ENCODE measurements around the gene KYNU.

Gene KYNU

DNA sequence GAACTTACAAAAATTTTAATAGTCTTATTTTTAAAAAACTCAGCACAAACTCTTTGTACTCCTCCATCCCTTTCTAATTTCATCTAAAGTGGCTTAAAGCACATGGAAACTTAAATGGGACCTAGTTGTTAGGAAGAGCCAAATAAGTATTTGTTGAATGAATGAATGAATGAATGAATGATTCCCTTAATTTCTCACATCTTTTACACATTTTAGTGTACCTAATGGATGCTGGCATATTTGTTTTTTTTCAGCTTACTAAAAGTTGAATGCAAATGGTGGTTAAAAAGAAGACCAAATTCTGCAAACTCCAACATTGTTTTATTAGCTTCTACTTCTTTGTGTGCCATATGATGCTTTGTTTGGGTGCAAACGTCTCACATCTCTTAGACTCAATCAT lies 89.6 kb downstream of the KYNU start:
- DNase-seq = no peak

DNA sequence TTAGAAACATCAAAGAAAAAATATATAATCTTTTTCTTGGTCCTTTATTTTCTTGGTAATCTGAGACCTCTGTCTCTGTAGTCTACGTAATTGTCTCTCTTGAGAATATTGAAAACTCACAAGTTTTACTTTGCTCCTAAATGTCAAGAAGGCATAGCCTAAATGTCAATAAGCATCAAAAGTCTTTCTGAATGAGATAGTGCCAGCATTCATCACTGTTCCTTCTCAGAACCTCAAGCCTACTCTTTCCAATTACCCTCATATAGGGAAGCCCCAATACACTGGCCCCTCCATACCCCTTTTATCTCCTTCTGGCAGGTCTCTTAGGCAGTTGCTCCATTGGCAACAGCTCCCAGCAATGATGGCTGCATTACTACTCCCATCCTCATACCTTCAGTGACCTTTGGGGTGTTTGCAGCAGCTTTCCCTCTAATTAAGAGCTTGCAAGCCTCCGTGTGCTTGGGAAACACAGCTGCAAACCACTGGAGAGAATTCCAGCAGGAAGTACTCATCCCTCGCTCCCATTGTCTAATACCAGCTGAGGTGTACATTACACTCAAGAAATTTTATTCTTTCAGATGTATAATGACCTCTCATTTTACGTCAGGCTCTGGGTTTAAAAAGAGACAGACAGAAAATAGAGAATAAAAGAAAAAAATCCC lies 95.8 kb downstream of the KYNU start:
- no peak for DNase-seq

- no peak for DNase-seq
These were observed 96.4 kb downstream of the KYNU start for GRCh38 chr2:142973822-142974207.

DNA sequence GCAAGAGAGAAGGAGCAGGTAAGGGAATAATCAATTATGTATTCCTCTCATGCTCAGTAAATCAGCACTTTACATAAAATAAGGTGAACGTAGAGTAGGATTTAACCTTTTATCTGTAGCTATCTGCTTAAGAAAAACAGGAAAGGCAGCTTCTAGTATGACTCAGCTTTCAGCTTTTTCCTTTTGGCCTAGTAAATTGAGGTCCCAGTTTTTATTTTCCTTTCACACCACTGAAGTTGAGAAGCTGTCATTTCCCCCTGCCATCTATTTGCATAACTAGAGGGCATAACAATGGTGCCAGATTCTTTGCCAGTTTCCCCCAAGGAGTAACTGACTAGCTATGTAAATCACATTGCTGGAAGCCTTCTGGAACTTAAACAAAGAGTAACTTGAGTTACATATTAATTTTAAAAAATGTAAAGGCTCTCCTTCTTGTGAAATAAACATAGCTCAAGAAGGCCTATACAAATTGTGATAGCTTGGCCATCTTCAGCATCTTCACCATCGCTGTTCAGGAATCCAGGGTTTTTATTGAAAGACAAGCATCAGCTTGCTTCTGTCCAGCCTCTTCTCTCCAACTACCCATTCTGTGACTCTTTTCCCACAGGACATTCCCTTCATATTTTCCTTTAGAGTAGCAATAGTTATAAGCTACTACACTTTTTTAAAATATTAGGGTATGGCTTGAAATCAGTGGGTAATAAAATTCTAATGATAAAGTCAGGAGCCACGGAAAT lies 97.0 kb downstream of the KYNU start:
- no peak for DNase-seq

DNA sequence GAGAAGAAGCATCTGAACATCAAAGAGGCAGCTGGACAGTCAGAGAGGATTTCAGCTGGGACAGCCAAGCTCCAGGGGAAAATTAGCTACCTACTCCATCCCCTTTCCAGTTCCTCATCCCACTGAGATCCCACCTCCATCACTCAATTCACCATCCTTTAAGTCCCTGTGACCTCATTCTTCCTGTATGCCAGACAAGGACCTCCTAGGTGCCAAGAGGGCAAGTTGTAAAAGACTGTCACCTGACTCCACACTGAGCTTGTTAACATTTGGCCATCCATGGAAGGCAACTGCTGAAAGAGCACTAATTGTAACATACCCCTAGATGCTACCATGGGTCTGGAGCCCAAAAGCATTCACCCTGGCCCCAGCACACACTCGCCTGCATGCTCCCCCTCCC lies 97.8 kb downstream of the KYNU start:
- no peak for DNase-seq

DNA sequence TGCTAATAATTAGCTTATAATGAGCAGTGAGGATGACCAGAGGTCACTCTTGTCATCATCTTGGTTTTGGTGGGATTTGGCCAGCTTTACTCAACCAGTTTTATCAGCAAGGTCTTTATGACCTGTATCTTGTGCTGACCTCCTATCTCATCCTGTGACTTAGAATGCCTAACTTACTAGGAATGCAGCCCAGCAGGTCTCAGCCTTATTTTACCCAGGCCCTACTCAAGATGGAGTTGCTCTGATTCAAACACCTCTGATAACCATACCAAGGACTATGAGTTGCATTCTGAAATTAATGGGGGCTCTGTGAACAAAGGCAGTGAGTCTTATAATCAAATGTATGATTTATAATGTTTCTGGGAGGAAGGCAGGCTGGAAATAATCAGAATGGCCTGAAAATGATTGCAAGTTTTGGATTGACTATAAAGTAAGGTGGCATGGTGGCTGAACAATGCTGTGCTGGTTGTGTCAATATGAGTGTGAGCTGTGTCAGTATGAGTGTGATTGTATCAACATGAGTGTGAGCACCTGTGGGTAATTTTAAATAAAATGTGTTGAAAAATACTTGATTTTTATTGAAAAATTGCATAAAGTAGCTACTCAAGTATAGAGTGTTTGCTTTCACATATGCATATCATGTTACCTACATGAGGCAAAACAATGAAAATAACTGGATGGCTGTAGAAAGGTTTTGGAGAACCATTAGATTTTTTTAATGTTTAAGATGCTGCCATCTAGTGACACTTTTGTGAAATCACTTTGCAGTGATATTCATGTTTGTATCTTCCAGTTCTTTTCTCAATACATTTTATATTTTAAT lies 103.0 kb downstream of the KYNU start:
- no peak for DNase-seq

DNA sequence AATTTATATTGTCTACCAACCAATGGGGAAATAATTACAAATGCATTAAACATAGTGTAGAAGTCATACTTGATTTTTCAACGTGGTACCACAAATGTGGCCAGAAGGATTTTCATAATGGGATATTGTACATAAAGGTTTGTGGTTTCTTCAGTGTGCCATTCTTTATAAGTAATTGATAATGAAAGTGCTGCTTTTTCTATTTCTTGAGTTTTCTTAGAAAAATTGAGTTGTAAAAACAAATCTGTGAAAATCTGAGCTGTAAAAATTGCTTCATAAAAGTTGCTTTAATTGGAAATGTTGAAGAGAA lies 103.6 kb downstream of the KYNU start:
- no peak for DNase-seq

DNA sequence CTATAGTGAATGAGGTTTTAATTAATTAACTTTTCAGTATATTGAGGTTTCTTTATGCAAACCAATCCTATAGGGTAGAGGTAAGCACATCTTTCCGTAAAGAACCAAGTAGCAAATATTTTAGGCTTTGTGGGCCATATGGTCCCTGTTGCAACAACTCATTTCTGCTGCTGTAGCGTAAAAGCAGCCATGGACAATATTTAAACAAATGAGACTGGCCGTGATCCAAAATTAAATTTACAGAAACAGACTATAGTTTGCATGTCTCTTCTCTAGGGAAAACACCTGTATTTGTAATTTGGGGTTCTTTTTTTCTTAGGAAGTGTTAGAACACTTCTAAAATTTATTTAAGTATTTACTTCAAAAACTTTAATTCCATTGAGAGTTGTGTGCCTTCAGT lies 104.3 kb downstream of the KYNU start:
- no peak for DNase-seq

- DNase-seq = no peak
These were observed 105.7 kb downstream of the KYNU start for GRCh38 chr2:142983174-142983573.

DNA sequence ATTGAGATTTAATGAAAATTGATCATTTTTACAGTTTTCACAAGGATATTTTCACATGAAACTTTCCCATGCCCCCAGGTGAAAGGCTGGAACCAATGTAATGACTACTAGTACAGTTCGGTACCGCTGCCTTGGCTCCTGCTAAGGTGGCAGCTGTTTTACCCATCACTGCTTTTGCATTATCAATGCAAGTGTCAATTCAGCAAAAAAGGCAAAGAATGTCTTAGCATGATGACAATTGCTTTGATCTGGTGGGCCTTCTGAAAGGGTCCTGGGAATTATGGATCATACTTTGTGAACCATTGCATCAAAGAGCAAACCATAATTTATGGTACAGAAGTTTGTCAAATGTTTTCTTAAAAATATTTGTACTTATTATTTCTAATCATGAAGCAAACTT lies 107.2 kb downstream of the KYNU start:
- no peak for DNase-seq

DNA sequence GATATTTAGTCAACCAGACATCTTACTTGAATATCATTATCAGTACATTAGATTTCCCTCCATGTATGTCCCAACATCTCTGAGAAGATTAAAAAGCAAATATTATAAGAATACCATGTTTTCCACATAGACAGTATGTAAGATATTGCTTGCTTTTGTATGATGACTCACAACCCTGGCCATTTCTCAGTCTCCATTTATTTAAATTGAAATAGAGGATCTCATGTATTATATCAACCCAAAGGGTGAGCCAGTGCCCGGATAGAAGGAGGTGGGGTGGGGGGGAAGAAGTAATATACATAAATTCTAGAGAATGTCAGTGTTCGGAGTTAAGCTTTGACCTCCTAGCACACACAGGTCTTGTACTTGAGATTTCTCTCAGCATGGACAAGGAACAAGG lies 109.6 kb downstream of the KYNU start:
- no peak for DNase-seq

DNA sequence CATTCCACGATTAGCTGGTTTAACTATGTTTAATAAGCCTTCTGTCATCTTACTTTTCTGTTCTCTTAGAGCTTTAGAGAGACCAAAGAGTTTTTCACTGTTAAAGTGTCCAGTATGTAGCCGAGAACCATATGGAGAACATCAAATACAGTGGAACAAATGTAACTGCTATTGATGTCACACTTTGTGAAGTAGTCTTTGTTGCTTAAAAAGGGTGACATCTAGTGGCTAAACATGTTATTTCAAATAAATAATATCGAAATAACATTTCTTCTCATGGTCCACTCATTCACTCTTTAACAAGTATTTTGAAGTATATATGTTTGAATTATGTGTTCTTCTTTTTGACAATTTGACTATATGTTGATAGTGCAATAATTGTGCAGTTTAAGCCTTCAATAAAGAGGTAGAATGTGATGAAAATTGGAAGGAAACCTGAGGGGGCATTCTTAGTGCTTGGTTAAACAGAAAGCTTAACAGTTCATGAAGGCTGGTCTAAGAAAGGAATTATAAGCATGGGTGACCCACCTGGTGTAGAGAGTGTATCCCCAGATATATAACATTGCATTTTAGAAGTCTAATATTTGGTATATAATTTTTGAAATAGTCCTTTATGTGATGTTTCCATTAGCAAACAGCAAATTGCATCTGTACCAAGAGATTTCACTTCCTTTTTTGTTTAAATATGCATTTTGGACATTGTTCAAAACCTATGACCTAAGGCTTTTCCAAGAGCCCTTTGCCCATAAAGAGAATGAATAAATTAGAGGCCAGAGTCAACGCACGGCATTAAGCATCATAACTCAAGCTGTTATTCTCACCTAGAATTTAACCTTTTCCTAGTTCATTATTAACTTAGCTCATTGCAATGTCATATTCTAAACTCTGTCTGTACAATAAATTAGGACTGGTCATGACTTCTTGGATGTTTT lies 112.1 kb downstream of the KYNU start:
- no peak for DNase-seq

DNA sequence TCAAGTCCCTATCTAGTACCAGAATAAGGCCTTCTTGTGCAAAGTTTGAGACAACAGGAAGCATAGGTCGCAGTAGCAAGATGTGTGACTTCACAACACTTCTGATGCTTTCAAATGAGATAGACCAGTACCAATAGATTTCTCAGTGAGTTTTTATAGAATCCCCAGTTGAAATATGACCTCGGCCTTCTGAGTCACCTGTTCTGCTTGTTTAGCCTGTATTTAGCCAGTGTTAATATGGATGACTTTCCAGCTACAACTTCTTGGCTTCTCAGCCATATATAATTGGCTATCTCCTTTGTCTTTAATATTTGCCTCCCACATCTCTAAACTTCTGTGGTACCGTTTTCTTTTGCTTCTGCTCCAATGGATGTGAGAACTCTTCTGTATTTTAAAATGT lies 113.8 kb downstream of the KYNU start:
- no peak for DNase-seq

- no peak for DNase-seq
These were observed 115.4 kb downstream of the KYNU start for GRCh38 chr2:142992840-142993239.

DNA sequence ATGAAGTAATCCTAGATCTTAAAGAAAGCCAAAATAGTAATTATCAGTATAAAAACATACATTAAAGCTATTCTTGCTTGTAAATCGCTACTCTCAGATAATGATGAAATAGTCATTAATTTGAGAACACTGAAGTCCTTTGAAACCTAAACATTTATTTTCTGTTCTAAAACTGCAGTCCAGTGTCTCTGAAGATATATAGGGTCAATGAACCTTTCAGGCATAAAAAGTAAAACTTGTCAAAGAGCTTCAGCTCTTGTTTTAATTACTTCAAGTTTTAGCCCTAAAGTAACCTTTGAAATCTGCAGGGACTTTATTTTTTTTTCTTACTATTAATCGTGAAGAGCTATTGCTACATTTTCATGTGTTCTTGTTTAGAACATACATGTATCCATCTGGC lies 116.3 kb downstream of the KYNU start:
- DNase-seq = no peak

DNA sequence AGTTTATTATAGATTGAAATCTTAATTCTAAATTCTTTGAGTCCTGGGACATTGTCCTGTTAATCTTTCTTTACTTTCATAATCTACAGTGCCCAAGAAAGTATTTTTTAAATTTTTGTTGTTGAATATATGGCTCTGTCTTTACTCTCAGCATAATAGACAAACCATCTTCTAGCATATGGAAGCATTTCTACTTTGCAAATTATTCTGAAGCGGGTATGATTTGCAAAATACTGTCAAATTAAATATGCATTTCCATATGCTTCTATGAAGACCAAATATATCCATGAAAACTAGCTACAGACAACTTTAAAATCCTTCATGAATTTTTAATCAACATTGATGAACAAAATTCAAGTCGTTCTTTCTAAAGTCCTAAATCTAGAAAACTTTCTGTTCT lies 117.2 kb downstream of the KYNU start:
- no peak for DNase-seq

DNA sequence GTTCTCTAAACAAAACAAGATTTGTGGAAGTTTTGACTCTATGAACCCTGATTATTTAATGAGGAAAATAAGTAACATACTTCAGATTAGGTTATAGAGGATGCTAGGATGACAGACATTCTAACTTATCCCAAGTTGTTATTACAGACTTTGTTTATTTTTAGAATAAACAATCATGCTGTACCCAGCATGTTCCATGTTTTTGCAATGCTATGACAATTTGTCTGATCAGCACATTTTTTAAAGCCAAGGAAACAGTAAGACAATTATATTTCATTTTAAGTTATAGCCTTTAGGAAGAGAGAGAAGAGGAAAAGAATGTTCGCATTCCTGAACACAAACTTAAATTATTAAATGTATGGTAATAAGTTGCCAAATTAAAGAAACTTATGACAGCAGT lies 119.8 kb downstream of the KYNU start:
- no peak for DNase-seq

GRCh38 chr2:143000599-143000998 lies 123.1 kb downstream of the KYNU start:
- DNase-seq = no peak

DNA sequence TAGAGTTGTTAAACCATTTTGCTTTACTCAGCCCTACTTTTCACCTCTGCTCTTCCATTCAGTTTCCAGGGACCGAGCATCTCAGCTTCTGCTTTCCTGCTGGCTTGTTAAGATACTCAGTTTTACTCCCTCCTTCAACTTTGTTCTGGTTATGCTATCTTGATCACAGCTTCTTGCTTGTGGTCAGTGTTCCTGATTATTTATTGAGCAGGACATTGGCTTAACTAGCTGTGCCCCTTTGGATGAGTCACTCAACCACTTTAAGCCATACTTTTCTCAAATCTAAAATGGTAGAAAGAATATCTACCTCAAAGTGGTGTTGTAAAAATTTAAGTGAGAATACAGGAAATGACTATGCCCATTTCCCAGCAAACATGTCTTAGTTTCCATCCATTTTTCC lies 124.0 kb downstream of the KYNU start:
- DNase-seq = no peak

GRCh38 chr2:143015656-143016055 lies 138.2 kb downstream of the KYNU start:
- DNase-seq = no peak

- DNase-seq = no peak
These were observed 149.1 kb downstream of the KYNU start for GRCh38 chr2:143026411-143027054.

GRCh38 chr2:143029141-143029540 lies 151.7 kb downstream of the KYNU start:
- DNase-seq = no peak

DNA sequence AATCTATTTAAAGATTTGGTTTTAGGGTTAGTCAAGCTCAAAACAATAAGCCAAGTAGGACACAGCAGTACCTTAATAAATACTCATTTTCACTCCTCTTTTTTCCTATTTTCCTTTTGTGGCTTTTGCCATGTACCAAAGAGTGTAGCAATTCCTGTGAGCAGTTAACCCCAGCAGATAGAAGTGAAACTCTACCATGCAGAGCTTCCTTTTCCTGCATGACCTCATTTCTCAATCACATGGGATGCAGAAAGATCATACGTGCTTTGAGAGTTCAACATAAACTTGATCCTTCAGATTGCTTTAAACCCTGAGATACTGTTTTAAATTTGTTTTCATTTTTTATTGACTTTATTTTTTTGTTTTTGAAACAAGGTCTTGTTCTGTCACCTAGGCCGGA lies 152.7 kb downstream of the KYNU start:
- DNase-seq = no peak
